ENCODE data around the gene ZKSCAN3.
"Not testable (repeated sequence)": the region's sequence is repeated elsewhere in the genome, so short reads cannot be mapped to it uniquely, and the experiment has no call there.

ZKSCAN3 gene

GRCh38 chr6:28378644-28379043, 28.9 kb downstream of the ZKSCAN3 start:
- no peak for DNase-seq

GRCh38 chr6:28380381-28380780, 30.6 kb downstream of the ZKSCAN3 start:
- no peak for DNase-seq

GRCh38 chr6:28383235-28384142, 33.7 kb downstream of the ZKSCAN3 start:
- peak; percentile 38 for DNase-seq

GRCh38 chr6:28384143-28384533, 34.4 kb downstream of the ZKSCAN3 start:
- DNase-seq: no peak

GRCh38 chr6:28390688-28391087, 40.9 kb downstream of the ZKSCAN3 start:
- no peak for DNase-seq

- DNase-seq: no peak
These were observed 44.3 kb downstream of the ZKSCAN3 start for GRCh38 chr6:28393912-28394662.

- DNase-seq: no peak
These were observed 46.2 kb downstream of the ZKSCAN3 start for GRCh38 chr6:28395918-28396317.

GRCh38 chr6:28399350-28400121, 49.8 kb downstream of the ZKSCAN3 start, which contains the start of gene ZSCAN12:
TSS of gene ZSCAN12 (minus strand) at chr6:28399747. CDS start at chr6:28398405, 1,342 bp downstream.
- DNase-seq: peak; percentile 88

- DNase-seq: no peak
These were observed 50.3 kb downstream of the ZKSCAN3 start for GRCh38 chr6:28400122-28400451.

GRCh38 chr6:28401172-28401571, 51.4 kb downstream of the ZKSCAN3 start:
- DNase-seq: no peak

- DNase-seq: no peak
These were observed 52.5 kb downstream of the ZKSCAN3 start for GRCh38 chr6:28402197-28402596.

- not testable (repeated sequence) for DNase-seq
These were observed 54.2 kb downstream of the ZKSCAN3 start for GRCh38 chr6:28403923-28404322.

- DNase-seq: no peak
These were observed 57.7 kb downstream of the ZKSCAN3 start for GRCh38 chr6:28407401-28407800.

GRCh38 chr6:28408076-28408802, 58.5 kb downstream of the ZKSCAN3 start:
- DNase-seq: no peak

GRCh38 chr6:28410767-28411166, 61.0 kb downstream of the ZKSCAN3 start:
- DNase-seq: no peak

GRCh38 chr6:28413681-28414080, 63.9 kb downstream of the ZKSCAN3 start:
- DNase-seq: no peak
